SK-N-MC (cell line): Measurements from ENCODE around the gene NCAM2.

Experiments
- EZH2 ChIP-seq: fragments of 200-600 bp; sonication (generic); IDR thresholded peaks from one replicate; pipeline ENCODE4 v1.6.1; 2017; ENCODE audit warnings: antibody characterized with exemption
- FOXP2 ChIP-seq: optimal IDR thresholded peaks from 2 replicates; pipeline ENCODE3; 2011; ENCODE audit warnings: mild to moderate bottlenecking, moderate library complexity; ENCODE audit not compliant: insufficient read depth; ENCODE audit errors: extremely low read length, control extremely low read depth
- POLR2AphosphoS5 ChIP-seq: IDR thresholded peaks from 2 replicates; pipeline ENCODE4 v1.6.1; 2012; ENCODE audit warnings: mild to moderate bottlenecking, low read depth, low read length, borderline replicate concordance

DNA sequence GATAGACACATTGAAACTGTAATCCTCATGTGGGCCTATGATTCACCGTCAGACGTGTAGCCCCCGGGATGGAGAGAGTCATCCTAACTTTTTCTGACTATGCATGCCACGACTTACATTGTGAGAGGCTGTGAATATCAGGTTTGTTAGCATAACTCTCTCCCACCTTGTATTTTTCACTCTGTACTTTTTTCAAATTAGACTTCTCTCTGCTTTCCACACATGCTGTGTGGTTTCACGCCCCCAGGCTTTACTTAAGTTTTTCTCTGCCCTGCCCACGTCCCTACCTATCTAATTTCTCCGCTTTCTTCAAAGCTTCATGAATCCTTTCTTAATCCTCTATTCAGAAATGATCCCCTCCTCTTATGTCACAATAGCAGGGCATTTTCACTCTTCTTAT is 3.4 kb upstream of the NCAM2 start:
- TF ChIP-seq POLR2AphosphoS5 (no peak), EZH2 (no peak), FOXP2 (no peak)
